Choroid plexus epithelial cell (primary cell): ENCODE results near the gene RPS6KC1.
"Not testable (repeated sequence)": the region's sequence is repeated elsewhere in the genome, so short reads cannot be mapped to it uniquely, and the experiment has no call there.

Source experiments
- DNase-seq: peaks from one replicate; pipeline ENCODE4 v3.0.0-alpha.2; 2010; ENCODE audit warnings: low read depth
- H3K4me3 ChIP-seq: 2 replicates; pipeline ENCODE4 v1.5.1; 2011; ENCODE audit warnings: low read depth, mild to moderate bottlenecking, control low read depth, low read length, moderate library complexity
- TF ChIP-seq, protein P1 (sequence below): conservative IDR thresholded peaks from 2 replicates; pipeline ENCODE4 v1.5.1; 2011; ENCODE audit warnings: low read depth, mild to moderate bottlenecking, control low read depth, inconsistent platforms, low read length, moderate library complexity

Gene RPS6KC1

DNA sequence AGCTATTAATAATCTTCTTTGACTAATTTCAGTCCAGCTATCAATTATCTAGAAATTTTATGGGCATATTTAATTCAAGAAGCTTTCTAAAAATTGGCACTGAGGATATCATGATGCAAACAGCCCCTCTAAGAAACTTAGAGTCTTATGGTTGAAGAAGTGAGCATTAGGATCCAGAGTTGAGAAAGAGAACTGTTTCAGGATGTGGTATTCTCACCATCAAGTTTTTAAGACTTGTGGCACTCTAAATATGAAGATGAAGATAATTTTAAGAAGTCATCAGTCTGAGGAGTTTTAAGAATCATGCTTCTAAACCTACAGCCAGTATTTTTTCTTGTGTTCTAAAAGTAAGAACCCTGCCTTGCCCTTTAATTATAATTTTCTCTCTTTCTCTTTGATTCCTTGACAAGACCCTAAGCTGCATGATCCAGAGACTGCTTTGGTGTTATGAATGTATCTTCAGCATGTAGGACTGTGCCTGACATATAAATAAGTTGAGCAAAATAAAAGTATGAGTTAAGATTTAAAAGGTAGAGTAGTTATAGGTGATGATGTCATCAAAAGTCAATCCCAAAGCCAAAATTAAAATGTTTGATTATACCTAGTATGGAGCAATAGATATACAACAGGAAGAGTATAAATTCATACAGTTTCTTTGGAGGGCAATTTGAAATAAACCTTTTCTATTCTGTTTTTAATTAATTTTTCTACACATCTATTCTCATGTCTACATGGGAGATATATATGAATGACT is 39.1 kb downstream of the RPS6KC1 start:
- TF ChIP-seq, protein P1, sequence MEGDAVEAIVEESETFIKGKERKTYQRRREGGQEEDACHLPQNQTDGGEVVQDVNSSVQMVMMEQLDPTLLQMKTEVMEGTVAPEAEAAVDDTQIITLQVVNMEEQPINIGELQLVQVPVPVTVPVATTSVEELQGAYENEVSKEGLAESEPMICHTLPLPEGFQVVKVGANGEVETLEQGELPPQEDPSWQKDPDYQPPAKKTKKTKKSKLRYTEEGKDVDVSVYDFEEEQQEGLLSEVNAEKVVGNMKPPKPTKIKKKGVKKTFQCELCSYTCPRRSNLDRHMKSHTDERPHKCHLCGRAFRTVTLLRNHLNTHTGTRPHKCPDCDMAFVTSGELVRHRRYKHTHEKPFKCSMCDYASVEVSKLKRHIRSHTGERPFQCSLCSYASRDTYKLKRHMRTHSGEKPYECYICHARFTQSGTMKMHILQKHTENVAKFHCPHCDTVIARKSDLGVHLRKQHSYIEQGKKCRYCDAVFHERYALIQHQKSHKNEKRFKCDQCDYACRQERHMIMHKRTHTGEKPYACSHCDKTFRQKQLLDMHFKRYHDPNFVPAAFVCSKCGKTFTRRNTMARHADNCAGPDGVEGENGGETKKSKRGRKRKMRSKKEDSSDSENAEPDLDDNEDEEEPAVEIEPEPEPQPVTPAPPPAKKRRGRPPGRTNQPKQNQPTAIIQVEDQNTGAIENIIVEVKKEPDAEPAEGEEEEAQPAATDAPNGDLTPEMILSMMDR, result no peak
- H3K4me3 ChIP-seq, result no peak overlapping the region
- DNase-seq, result no peak

DNA sequence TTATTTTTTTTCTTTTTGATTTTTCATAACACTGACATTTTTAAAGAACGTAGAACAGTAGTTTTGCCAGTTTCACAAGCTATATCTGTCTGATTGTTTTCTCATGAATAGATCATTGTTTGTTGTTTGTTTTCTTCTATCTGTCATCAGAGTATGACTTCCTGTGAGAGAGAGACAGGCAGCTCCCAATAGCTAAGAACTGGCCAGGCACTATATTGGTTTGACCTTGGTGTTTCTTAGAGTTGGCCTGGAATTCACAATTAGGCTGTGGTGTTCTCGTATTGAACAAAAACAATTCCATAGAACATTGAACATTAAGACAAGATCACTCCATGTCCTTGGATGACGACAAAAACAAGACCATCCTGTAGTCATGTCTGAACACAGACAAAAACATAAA is 43.4 kb downstream of the RPS6KC1 start:
- H3K4me3 ChIP-seq, result no peak overlapping the region
- TF ChIP-seq, protein P1, result no peak
- DNase-seq, result no peak

DNA sequence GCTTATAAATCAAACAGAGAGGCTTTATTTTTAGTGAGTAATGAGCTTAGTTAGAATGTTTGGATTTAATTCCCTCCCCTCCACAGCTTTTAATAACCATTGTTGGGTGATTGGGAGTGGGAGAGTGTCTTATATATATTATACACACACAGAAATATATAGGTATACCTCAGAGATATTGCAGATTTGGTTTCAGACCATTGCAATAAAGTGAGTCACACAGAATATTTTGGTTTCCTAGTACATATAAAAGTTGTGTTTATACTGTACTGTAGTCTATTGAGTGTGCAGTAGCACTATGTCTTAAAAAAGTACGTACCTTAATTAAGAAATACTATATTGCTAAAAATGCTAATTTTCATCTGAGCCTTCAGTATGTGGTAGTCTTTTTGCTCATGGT is 44.4 kb downstream of the RPS6KC1 start:
- TF ChIP-seq, protein P1, result no peak
- no peak for DNase-seq
- H3K4me3 ChIP-seq, result no peak overlapping the region

DNA sequence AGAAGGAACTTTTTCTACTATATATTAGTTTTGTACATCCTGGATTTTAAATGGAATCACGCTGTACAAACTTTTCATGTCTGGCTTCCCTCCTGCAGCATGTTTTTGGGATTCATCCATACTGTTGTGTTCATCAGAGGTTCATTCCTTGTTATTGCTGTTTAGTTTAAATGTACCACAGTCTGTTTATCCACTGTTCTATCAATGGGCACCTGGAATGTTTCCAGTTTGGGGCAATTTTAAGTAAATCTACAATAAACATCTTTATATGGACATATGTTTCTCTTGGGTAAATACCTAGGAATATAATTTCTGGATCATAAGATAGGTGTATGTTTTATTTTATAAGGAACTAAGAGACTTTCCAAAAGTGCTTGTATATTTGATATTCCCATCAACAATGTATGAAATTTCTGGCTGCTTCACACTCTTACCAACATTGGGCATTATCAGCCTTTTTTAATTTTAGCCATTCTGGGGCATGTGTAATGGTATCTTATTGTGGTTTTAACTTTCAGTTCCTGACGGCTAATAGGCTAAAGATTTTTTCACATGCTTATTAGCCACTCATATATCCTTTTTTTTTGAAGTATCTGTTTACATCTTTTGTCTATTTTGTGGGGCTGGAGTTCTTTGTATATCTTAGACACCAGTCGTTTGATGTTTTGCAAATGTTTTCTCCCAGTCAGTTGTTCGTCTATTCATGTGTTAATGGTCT is 48.8 kb downstream of the RPS6KC1 start:
- TF ChIP-seq, protein P1, result no peak
- DNase-seq, result no peak

DNA sequence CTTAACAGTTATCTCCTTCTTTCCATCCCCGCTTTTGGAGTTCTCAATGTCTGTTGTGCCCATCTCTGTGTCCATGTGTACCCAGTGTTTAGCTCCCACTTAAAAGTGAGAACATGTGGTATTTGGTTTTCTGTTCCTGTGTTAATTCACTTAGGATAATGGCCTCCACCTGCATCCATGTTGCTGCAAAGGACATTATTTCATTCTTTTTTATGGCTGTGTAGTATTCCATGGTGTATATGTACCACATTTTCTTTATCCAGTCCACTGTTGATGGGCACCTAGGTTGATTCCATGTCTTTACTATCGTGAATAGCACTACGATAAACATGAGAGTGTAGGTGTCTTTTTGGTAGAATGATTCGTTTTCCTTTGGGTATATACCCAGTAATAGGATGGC is 49.5 kb downstream of the RPS6KC1 start:
- not testable (repeated sequence) for DNase-seq

More for the DNA sequence above, 48.8 kb downstream of the RPS6KC1 start:
- H3K4me3 ChIP-seq, result no peak overlapping the region

DNA sequence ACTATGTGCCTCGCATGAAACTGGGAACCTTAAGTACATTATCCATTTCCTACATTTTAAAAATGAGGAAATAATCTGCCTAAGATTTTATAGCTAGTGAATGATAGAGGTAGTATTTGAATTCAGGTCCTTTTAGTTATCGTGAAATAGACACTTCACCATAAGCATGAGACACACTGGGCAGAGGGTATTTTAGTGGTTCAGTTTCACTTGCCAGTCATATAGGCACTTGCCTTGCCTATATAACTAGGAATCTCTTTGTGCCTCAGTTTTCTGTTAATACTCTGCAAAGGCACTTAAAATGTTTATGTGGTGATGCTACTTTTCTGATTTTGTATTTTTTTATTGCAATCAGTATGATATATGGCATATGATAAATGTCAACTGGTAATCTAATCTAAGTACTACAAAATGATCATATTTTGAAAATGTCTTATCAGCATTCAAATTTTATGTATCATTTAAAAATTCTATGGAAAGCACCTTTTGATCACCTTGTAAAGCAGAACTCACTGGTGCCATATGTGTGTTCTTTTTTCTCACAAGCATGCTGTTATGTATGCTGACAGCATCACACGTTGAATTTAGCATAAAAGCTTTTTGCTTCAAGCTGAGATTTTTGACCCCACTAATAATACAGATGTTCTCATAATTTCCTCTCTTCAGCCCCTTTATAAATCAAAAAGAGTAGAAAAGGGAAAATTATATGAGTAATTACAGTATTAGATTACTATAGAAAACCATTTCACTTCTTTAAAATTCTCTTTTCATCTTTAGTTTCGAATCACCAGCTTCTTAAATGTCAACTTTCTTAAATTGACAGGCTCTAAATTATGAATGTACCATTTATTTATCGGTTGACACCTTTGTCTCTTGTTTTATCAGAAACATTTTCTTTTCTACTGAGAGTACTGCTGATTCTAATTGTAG is 52.6 kb downstream of the RPS6KC1 start:
- TF ChIP-seq, protein P1, result no peak
- DNase-seq, result no peak
- H3K4me3 ChIP-seq, result no peak overlapping the region

More for the DNA sequence above, 49.5 kb downstream of the RPS6KC1 start:
- not testable (repeated sequence) for H3K4me3 ChIP-seq

DNA sequence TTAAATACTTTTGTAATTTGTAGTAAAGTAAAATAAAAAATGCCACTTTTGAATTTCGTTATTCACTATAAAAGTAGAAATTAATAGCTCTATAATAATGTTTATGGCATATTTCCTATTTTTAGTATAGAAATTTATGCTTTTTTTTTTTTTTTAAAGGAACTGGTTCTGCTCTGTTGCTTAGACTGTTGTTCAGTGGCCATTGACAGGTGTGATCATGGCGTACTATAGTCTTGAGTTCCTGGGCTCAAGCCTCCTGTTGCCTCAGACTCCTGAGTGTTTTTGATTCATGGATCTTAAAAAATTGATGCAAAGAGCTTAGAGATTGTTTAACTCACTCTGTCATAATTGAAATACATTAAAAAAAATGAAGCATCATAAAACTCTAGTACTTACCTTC is 53.6 kb downstream of the RPS6KC1 start:
- TF ChIP-seq, protein P1, result no peak
- H3K4me3 ChIP-seq, result no peak overlapping the region
- DNase-seq, result no peak
